ENCODE data around the gene SCN8A.
"Not testable (repeated sequence)": the region's sequence is repeated elsewhere in the genome, so short reads cannot be mapped to it uniquely, and the experiment has no call there.

SCN8A gene

GRCh38 chr12:51817027-51817953 lies 226.3 kb downstream of the SCN8A start:
- DNase-seq (ENCODE audit: low spot score): no peak

DNA sequence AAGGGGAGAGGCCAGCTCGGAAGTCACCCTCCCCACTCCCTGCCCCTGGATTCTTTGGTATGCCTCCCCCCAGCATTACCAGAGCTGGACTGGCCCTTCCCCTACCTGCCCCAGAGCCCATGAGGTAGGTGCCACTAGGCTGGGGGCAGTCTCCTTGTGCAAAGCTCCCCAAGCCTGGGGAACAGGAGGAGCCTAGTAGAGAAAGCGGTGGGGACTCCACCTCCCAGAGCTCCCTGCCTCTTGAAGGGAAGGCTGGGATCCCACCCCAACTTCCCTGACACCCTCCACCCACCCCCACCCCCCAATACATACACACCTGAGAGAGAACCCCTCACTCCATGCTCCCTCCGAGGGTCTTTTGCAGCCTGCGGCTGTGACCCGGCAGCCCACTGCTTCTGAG lies 227.1 kb downstream of the SCN8A start:
- no peak for DNase-seq (ENCODE audit: low spot score)

- no peak for DNase-seq (ENCODE audit: low spot score)
Observed at GRCh38 chr12:51818566-51819300, 227.7 kb downstream of the SCN8A start.

- DNase-seq (ENCODE audit: low spot score): no peak
Observed at GRCh38 chr12:51819736-51820525, 228.9 kb downstream of the SCN8A start.

- DNase-seq (ENCODE audit: low spot score): no peak
Observed at GRCh38 chr12:51820526-51821439, 229.8 kb downstream of the SCN8A start.

- no peak for DNase-seq (ENCODE audit: low spot score)
Observed at GRCh38 chr12:51821440-51822260, 230.6 kb downstream of the SCN8A start.

DNA sequence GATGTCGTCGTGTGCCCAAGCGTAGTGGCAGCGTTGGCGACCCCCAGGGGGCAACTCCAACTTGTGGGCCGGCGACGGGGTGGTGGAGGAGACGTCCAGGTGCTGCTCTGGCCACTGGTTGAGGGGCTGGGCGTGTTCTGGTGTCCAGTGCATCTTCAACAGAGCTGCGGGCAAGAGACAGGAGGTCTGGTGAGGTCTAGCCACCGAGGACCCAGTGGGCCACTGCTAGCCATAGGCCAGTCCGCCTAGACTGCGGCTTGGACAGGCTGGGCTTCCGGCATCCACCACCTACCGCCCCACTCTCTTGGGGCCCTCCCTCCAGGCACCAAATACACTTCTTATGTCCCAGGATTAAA lies 231.2 kb downstream of the SCN8A start:
- DNase-seq (ENCODE audit: low spot score): no peak

DNA sequence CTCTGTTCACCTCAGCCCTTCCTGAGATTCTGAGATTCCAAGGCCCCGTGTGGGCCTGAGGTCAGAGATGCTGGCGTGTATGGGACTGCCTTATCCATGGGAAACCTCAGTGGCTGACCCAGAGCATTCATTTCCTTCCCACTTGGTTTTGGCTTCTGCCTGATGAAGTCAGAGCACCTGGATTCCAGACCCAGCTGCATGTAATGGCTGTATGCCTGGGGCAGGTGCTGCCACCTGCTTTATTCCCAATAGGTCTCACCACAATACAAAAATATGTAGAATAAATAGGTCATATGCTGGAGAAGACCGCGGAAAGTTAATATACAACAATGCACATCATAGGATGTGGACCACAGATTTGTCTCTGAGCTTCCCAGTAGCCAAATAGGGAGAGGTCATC lies 231.9 kb downstream of the SCN8A start:
- no peak for DNase-seq (ENCODE audit: low spot score)

DNA sequence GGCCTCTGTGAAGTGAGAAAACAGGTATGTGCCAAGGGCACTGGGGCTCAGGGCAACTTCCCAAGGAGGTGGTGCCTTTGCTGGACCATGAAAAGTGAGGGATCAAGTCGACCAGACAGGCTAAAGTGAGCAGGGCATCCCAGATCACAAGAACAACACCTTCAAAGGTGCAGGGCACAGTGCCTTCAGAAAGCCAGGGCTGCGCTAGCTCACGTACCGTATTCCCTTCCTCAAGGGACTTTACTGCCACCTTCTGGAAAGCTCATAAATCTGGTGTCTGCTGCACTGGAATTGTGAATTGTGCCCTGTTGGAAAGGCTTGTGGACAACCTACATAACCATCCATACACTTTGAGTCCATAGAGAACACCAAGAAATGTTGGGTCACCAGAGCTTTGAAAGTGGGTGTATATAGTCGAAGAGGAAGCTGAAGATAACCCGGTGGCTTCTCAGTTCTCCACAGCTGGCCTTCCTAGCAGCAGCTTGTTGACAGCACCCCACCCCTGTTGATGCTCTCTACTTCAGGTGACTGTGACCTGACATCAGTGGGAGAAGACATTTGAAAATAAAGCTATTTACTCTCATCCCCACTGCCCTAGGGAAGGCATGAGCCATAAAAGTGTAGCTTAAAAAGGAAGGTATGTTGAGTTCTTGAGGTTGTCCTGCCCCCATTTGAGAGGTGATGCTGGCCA lies 233.0 kb downstream of the SCN8A start:
- peak; percentile 91 for DNase-seq (ENCODE audit: low spot score)

DNA sequence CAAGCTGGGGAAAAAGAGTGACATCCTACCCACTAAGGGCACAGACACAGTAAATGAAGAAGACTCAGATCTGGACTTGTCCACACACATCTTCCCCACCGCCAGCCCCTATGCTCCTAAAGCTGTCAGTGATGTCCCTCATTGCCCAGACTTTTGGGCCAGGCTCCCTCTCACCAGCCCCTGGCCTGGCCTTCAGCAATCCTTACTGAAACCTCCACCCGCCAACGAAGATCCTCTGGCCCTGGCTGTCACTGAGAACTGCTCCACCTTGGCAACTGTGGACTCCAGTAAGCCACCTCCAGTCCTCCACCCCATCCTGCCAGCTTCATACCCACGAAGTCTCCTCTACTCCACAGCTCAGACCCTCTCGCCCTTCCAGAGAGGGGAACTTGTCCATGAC lies 234.2 kb downstream of the SCN8A start:
- no peak for DNase-seq (ENCODE audit: low spot score)

- no peak for DNase-seq (ENCODE audit: low spot score)
Observed at GRCh38 chr12:51826881-51827280, 235.8 kb downstream of the SCN8A start.

DNA sequence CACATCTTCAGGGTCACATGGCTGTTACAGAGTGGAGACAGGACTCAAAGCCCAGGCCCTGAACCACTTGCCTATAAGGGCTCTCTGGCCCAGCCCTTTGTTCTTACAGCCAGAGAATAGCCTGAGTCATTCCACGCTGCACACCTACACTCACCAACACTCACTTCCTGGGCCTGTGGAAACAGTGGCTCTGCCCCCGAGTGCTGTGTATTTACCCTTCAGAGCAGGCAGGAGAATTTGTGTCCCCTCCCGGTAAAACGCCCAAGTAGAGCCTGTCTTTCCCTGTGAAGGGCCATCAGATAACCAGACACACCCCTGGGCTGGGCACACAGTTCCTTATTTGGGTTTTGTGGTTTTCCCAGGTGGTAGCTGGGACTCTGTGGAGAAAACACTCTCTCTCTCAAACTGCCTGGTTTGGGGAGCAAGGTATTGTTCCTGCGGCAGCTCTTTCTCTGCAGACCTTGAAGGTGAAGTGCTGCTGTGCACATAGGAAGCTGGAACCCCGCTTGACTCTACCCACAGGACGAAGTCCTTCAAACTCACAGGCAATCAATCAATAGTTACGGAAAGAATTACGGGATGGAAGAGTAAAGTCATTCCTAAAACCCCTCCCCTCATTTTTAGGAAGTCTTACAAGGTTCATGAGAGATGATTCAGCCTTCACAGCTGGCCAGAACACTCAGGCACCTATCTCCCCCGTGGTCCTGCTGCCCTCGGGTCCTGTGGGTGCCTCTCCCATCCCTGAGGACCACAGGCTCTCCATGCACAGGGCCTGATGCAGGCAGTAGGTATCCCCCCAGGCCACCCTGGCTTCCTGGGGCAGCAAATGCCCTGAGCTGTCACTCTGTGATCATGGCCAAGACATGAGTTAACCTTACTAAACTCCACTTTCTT lies 237.1 kb downstream of the SCN8A start:
- DNase-seq (ENCODE audit: low spot score): no peak

DNA sequence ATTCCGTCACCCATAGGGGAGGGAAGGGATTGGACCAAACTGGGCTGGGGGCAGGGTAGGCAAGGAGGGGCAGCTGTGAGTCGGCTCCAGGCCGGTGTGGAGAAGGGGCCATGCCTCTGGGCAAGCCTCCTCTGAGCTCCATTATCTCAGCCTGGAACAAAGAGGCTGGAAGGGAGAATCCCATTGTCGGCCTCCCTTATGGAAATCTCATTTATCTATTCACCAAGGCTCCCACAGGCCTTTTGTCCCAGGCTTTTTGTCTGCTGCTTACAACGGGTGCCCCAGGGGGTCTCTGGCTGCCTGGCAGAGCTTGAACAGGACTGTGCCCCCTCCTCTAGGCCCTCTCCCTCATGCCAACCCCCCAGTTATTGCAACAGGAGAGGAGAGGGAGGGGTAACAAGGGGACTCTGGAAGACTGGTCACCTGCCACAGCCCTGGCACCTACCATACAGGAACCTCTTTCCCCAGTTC lies 238.0 kb downstream of the SCN8A start:
- DNase-seq (ENCODE audit: low spot score): no peak

- no peak for DNase-seq (ENCODE audit: low spot score)
Observed at GRCh38 chr12:51829641-51830040, 238.6 kb downstream of the SCN8A start.

- DNase-seq (ENCODE audit: low spot score): not testable (repeated sequence)
Observed at GRCh38 chr12:51831817-51832216, 240.8 kb downstream of the SCN8A start.

- no peak for DNase-seq (ENCODE audit: low spot score)
Observed at GRCh38 chr12:51832354-51833107, 241.5 kb downstream of the SCN8A start.

- no peak for DNase-seq (ENCODE audit: low spot score)
Observed at GRCh38 chr12:51833448-51834227, 242.6 kb downstream of the SCN8A start.

All from HuH-7.5 (cell line).